H9 (cell line): ENCODE measurements around the gene GID8. TPM values are rescaled to one million over a fixed set of nuclear protein-coding genes. Genes with fewer than 3 reads are reported as not detected.

Experiments
- DNase-seq: peaks from one replicate; pipeline ENCODE4 v3.0.0-alpha.2; 2017
- H2AFZ ChIP-seq: one replicate; pipeline ENCODE4 v1.6.1; 2013; ENCODE audit warnings: mild to moderate bottlenecking, low read length, control low read depth, moderate library complexity
- H2AK5ac ChIP-seq: 2 replicates; pipeline ENCODE4 v1.6.1; 2013; ENCODE audit warnings: low read length, control low read depth, mixed read lengths; ENCODE audit not compliant: insufficient read length
- H2BK120ac ChIP-seq: one replicate; pipeline ENCODE4 v1.6.1; 2013; ENCODE audit warnings: low read depth, mild to moderate bottlenecking, low read length, control low read depth, inconsistent platforms; ENCODE audit not compliant: poor library complexity, severe bottlenecking
- H2BK12ac ChIP-seq: 2 replicates; pipeline ENCODE4 v1.6.1; 2013; ENCODE audit warnings: low read length, control low read depth, mixed read lengths, low read depth; ENCODE audit not compliant: insufficient read length
- H2BK15ac ChIP-seq: 2 replicates; pipeline ENCODE4 v1.6.1; 2013; ENCODE audit warnings: low read depth, low read length, control low read depth
- H2BK20ac ChIP-seq: one replicate; pipeline ENCODE4 v1.6.1; 2013; ENCODE audit warnings: low read depth, mild to moderate bottlenecking, low read length, control low read depth, inconsistent platforms; ENCODE audit not compliant: poor library complexity, severe bottlenecking
- H2BK5ac ChIP-seq: 2 replicates; pipeline ENCODE4 v1.6.1; 2013; ENCODE audit warnings: low read length, control low read depth, mixed read lengths; ENCODE audit not compliant: insufficient read length
- H3K14ac ChIP-seq: 2 replicates; pipeline ENCODE4 v1.6.1; 2013; ENCODE audit warnings: low read length, control low read depth; ENCODE audit not compliant: insufficient read depth
- H3K18ac ChIP-seq: 2 replicates; pipeline ENCODE4 v1.6.1; 2013; ENCODE audit warnings: low read depth, mild to moderate bottlenecking, mixed read lengths, low read length, control low read depth; ENCODE audit not compliant: insufficient read length
- H3K23ac ChIP-seq: 2 replicates; pipeline ENCODE4 v1.6.1; 2013; ENCODE audit warnings: low read length, control low read depth, mixed read lengths, low read depth; ENCODE audit not compliant: insufficient read length
- H3K23me2 ChIP-seq: 2 replicates; pipeline ENCODE4 v1.6.1; 2013; ENCODE audit warnings: low read depth, mild to moderate bottlenecking, mixed read lengths, low read length, control low read depth; ENCODE audit not compliant: insufficient read length, poor library complexity, severe bottlenecking
- H3K27ac ChIP-seq: 2 replicates; pipeline ENCODE4 v1.5.1; 2013; ENCODE audit warnings: low read length, control low read depth, mixed read lengths, low read depth; ENCODE audit not compliant: insufficient read length
- H3K27me3 ChIP-seq: 2 replicates; pipeline ENCODE4 v1.6.1; 2013; ENCODE audit warnings: low read length, control low read depth, inconsistent platforms; ENCODE audit not compliant: insufficient read depth
- H3K4ac ChIP-seq: 2 replicates; pipeline ENCODE4 v1.6.1; 2013; ENCODE audit warnings: low read depth, mild to moderate bottlenecking, control low read depth, inconsistent platforms, low read length, moderate library complexity
- H3K4me1 ChIP-seq: 2 replicates; pipeline ENCODE4 v1.6.1; 2013; ENCODE audit warnings: low read length, control low read depth, inconsistent platforms; ENCODE audit not compliant: insufficient read depth
- H3K4me2 ChIP-seq: 2 replicates; pipeline ENCODE4 v1.6.1; 2013; ENCODE audit warnings: low read length, control low read depth, mixed read lengths; ENCODE audit not compliant: insufficient read length, insufficient read depth
- H3K56ac ChIP-seq: 2 replicates; pipeline ENCODE4 v1.6.1; 2013; ENCODE audit warnings: low read depth, mild to moderate bottlenecking, mixed read lengths, low read length, control low read depth; ENCODE audit not compliant: insufficient read length
- H3K79me1 ChIP-seq: 2 replicates; pipeline ENCODE4 v1.6.1; 2013; ENCODE audit warnings: low read depth, mild to moderate bottlenecking, moderate library complexity, low read length, control low read depth, inconsistent platforms; ENCODE audit not compliant: insufficient read depth, poor library complexity, severe bottlenecking
- H3K79me2 ChIP-seq: 2 replicates; pipeline ENCODE4 v1.6.1; 2013; ENCODE audit warnings: low read length, control low read depth, inconsistent platforms; ENCODE audit not compliant: insufficient read depth
- H3K9ac ChIP-seq: 2 replicates; pipeline ENCODE4 v1.6.1; 2013; ENCODE audit warnings: low read length, control low read depth, mixed read lengths; ENCODE audit not compliant: insufficient read length; ENCODE audit errors: extremely low read depth
- H3K9me3 ChIP-seq: one replicate; pipeline ENCODE4 v1.6.1; 2013; ENCODE audit warnings: low read depth, low read length, inconsistent platforms; ENCODE audit not compliant: control insufficient read depth
- H3T11ph ChIP-seq: one replicate; pipeline ENCODE4 v1.6.1; 2013; ENCODE audit warnings: mild to moderate bottlenecking, low read length, control low read depth, inconsistent platforms
- H4K20me1 ChIP-seq: one replicate; pipeline ENCODE4 v1.6.1; 2013; ENCODE audit not compliant: control insufficient read depth, insufficient read length, insufficient read depth
- H4K5ac ChIP-seq: 2 replicates; pipeline ENCODE4 v1.6.1; 2013; ENCODE audit warnings: low read depth, mild to moderate bottlenecking, mixed read lengths, low read length, control low read depth; ENCODE audit not compliant: insufficient read length
- H4K8ac ChIP-seq: replicated peaks from 2 replicates; pipeline ENCODE4 v1.6.1; 2013; ENCODE audit warnings: low read length, control low read depth, mixed read lengths, low read depth; ENCODE audit not compliant: insufficient read length
- H4K91ac ChIP-seq: 2 replicates; pipeline ENCODE4 v1.6.1; 2013; ENCODE audit warnings: low read depth, mild to moderate bottlenecking, moderate library complexity, mixed read lengths, low read length, control low read depth; ENCODE audit not compliant: insufficient read length
- H3K27ac Mint-ChIP-seq, 3 experiments: 2 replicates in 2 of 3; 3 replicates in 1 of 3; pipeline ENCODE4 v1.8.0; 2020 to 2021; ENCODE audit warnings: mixed read lengths in 3 of 3, mild to moderate bottlenecking in 1 of 3, moderate library complexity in 1 of 3
- H3K27me3 Mint-ChIP-seq: 2 replicates; pipeline ENCODE4 v1.8.0; 2021; ENCODE audit warnings: low read depth, mild to moderate bottlenecking, moderate library complexity, mixed read lengths
- H3K36me3 Mint-ChIP-seq, 3 experiments: 2 replicates in 2 of 3; 3 replicates in 1 of 3; pipeline ENCODE4 v1.8.0; 2020 to 2021; ENCODE audit warnings: low read depth in 3 of 3, mixed read lengths in 3 of 3; ENCODE audit not compliant: insufficient read depth in 1 of 3
- H3K4me1 Mint-ChIP-seq, 2 experiments: 2 replicates each; pipeline ENCODE4 v1.8.0; 2020; ENCODE audit warnings: mixed read lengths in 2 of 2
- H3K4me3 Mint-ChIP-seq, 2 experiments: 2 replicates in 1 of 2; 3 replicates in 1 of 2; pipeline ENCODE4 v1.8.0; 2020 to 2021; ENCODE audit warnings: mild to moderate bottlenecking in 2 of 2, mixed read lengths in 2 of 2, moderate library complexity in 1 of 2
- H3K9me3 Mint-ChIP-seq, 2 experiments: 2 replicates in 1 of 2; 3 replicates in 1 of 2; pipeline ENCODE4 v1.8.0; 2020; ENCODE audit warnings: mild to moderate bottlenecking in 2 of 2, mixed read lengths in 2 of 2, moderate library complexity in 1 of 2
- WGBS: extraction: QIAGEN DNeasy Blood & Tissue Kit; methylation state at CpG from one replicate; pipeline ENCODE4 v1.1.7; 2013; ENCODE audit warnings: missing lambda C conversion rate, low lambda C conversion rate, mixed read lengths; ENCODE audit not compliant: insufficient read length; ENCODE audit errors: extremely low coverage; 5-methylcytosine and 5-hydroxymethylcytosine counted together
- total RNA-seq: library from RNA; stranded (reverse); gene quantifications from 2 replicates; pipeline ENCODE4 v1.2.1, GENCODE V29; 2021
- TF ChIP-seq, protein P1 (sequence below): fragments of 200-600 bp; sonication (generic); conservative IDR thresholded peaks from 3 replicates; pipeline ENCODE4 v1.8.0; 2021; ENCODE audit warnings: antibody characterized with exemption, mild to moderate bottlenecking

The GID8 gene
- total RNA-seq, 1 experiment from 2014 or later = 60.9 TPM

DNA sequence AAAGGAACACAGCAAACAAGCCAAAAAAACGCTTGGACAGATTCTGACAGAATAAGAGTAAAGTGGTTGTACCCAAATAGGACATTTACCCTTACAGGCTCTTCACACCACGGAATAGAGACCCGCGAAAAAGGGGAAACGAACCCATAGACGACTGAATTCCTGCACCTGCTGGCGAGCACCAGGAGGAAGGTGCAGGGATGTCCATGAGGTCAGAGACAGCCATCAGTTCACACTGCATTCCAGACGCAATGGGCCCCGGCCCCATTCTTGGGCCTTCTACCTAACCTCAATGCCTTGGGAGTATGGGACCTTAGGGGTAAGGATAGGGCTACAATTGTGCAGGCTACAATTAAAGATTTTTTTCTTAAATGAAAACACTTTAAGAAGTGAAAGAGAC is 6.5 kb upstream of the GID8 start:
- TF ChIP-seq, protein P1, sequence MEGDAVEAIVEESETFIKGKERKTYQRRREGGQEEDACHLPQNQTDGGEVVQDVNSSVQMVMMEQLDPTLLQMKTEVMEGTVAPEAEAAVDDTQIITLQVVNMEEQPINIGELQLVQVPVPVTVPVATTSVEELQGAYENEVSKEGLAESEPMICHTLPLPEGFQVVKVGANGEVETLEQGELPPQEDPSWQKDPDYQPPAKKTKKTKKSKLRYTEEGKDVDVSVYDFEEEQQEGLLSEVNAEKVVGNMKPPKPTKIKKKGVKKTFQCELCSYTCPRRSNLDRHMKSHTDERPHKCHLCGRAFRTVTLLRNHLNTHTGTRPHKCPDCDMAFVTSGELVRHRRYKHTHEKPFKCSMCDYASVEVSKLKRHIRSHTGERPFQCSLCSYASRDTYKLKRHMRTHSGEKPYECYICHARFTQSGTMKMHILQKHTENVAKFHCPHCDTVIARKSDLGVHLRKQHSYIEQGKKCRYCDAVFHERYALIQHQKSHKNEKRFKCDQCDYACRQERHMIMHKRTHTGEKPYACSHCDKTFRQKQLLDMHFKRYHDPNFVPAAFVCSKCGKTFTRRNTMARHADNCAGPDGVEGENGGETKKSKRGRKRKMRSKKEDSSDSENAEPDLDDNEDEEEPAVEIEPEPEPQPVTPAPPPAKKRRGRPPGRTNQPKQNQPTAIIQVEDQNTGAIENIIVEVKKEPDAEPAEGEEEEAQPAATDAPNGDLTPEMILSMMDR = no peak
- H3K4ac ChIP-seq = no peak overlapping the region
- no peak overlapping the region for H3T11ph ChIP-seq
- H3K23ac ChIP-seq = no peak overlapping the region
- peaks cover 3% of the 10 kb centered on the region for H4K20me1 ChIP-seq
- H3K23me2 ChIP-seq = peaks cover 24% of the 10 kb centered on the region
- no peak overlapping the region for H3K9ac ChIP-seq
- no peak overlapping the region for H2BK20ac ChIP-seq
- no peak overlapping the region for H4K5ac ChIP-seq
- H2BK120ac ChIP-seq = no peak overlapping the region
- no peak overlapping the region for H2AFZ ChIP-seq
- H3K9me3 ChIP-seq = no peaks in the 10 kb centered on the region
- no peaks in the 10 kb centered on the region for H3K27me3 ChIP-seq
- H2BK5ac ChIP-seq = no peak overlapping the region
- H3K79me2 ChIP-seq = peaks cover 68% of the 10 kb centered on the region
- H3K4me2 ChIP-seq = no peak overlapping the region
- H3K14ac ChIP-seq = no peak overlapping the region; the same call in 1 of the 2 replicates
- no peak overlapping the region for H3K56ac ChIP-seq
- no peaks in the 10 kb centered on the region for H3K9me3 Mint-ChIP-seq
- H4K91ac ChIP-seq = no peak overlapping the region
- no peak overlapping the region for H4K8ac ChIP-seq
- no peak overlapping the region for H2BK15ac ChIP-seq
- no peaks in the 10 kb centered on the region for H3K27me3 Mint-ChIP-seq
- DNase-seq = no peak
- peaks cover 17% of the 10 kb centered on the region; the same call in 1 of the 2 replicates for H3K4me1 ChIP-seq
- H3K79me1 ChIP-seq = no peaks in the 10 kb centered on the region
- no peak overlapping the region; a peak in 1 of 5 replicates for H3K4me3 Mint-ChIP-seq
- no CpG with 5 or more reads among the region's 9 CpGs for WGBS
- H3K4me1 Mint-ChIP-seq = peaks cover 48 to 51% of the 10 kb centered on the region in 2 experiments
- H3K18ac ChIP-seq = no peak overlapping the region
- H3K27ac Mint-ChIP-seq = peak overlapping the region in 1 of 3 experiments; percentile 46; a peak in 1 of 7 replicates
- H3K27ac ChIP-seq = no peak overlapping the region
- no peak overlapping the region for H2BK12ac ChIP-seq
- H3K36me3 Mint-ChIP-seq = peaks cover 2 to 10% (median 4%) of the 10 kb centered on the region in 3 experiments; a peak in 5 of 7 replicates
- no peak overlapping the region for H2AK5ac ChIP-seq
